Right renal pelvis (tissue), 4 donors: ENCODE measurements around the gene RASGRP2. TPM values are rescaled to one million over a fixed set of nuclear protein-coding genes. Genes with fewer than 3 reads are reported as not detected.

Source experiments
- DNase-seq, 4 donors: peaks; one replicate each; pipeline ENCODE4 v3.0.0-alpha.2; 2013; ENCODE audit warnings: low read depth in 4 of 4, low spot score in 3 of 4, missing footprints in 1 of 4
- polyA plus RNA-seq, 4 donors: library from polyadenylated mRNA; unstranded; fragments of 120-200 nt; gene quantifications; one replicate each; pipeline ENCODE4 v1.2.1, GENCODE V29; 2013; ENCODE audit not compliant: insufficient read length in 4 of 4

RASGRP2 gene
- polyA plus RNA-seq, 4 donors: 3.3 to 6.4 (median 5.4) TPM

DNA sequence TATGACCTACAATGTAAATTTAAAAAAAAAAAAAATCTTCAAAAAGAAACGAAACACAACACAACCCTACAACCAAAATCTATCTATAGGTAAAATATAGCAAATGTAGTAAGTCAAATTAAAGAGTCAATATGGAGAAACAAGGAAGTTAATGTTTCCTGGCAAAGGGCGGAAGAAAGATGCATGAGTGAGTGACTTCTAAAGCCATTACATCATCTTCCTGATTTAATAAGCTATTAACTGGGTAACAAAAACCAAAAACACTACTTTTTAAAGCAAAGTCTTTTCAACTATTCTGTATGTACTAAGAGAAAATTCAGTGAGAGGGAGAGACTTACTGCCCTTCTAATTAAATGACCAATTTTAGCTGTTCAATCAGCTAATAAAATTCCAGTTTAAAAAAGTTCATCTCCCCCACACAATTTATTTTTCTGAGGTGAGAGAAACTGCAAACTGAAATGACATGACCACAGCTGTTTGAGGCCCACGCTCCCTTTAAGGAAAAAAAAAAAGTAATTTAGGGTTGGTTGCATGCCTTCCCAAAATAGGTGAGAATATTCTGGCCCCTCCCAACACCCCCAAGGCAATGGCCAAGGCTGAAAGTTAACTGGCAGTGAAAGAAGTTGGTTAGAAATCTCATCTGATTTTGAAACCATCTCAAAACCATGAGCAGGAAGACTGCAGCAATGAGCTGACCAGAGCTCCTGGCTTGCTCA, 28.5 kb upstream of the RASGRP2 start:
- DNase-seq: no peak

GRCh38 chr11:64771861-64772260, 27.9 kb upstream of the RASGRP2 start:
- no peak for DNase-seq

DNA sequence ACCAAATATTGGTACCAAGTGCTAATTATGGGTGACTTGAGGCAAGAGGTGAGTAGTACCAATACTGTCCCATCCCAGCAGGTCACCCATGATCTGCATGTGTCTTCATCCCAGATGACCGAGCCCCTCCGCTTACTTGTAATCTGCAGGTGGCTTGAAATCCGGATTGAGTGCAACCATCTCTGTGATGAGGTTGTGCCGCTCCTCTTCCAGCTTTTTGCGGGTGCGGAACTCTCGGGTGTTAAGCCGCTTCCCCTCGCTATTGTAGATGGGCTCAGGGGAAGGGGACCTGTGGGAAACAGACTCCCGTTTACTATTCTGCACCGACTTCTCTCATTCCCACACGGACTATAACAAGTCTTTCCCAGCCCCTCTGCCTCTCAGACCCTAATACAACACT, 26.2 kb upstream of the RASGRP2 start:
- DNase-seq: no peak

GRCh38 chr11:64769283-64769682, 25.3 kb upstream of the RASGRP2 start:
- DNase-seq: no peak

DNA sequence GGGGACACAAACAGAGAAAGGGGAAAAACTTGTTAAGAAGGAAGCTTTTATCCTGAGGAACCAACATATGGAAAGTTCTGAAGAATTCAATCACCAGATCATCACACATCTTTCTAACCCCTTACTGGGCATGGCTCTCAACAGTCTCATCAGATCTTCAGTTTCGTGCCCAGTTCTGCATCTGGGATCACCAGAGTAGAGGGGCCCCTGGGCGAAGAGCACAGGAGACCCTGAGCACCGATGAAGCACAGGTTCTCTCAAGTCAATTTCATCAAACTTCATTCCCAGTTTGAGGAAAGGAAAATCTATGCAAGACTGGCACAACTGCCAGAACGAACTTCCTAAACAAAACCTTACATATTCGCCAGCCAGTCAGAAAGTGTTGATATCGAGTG, 24.4 kb upstream of the RASGRP2 start:
- no peak for DNase-seq

DNA sequence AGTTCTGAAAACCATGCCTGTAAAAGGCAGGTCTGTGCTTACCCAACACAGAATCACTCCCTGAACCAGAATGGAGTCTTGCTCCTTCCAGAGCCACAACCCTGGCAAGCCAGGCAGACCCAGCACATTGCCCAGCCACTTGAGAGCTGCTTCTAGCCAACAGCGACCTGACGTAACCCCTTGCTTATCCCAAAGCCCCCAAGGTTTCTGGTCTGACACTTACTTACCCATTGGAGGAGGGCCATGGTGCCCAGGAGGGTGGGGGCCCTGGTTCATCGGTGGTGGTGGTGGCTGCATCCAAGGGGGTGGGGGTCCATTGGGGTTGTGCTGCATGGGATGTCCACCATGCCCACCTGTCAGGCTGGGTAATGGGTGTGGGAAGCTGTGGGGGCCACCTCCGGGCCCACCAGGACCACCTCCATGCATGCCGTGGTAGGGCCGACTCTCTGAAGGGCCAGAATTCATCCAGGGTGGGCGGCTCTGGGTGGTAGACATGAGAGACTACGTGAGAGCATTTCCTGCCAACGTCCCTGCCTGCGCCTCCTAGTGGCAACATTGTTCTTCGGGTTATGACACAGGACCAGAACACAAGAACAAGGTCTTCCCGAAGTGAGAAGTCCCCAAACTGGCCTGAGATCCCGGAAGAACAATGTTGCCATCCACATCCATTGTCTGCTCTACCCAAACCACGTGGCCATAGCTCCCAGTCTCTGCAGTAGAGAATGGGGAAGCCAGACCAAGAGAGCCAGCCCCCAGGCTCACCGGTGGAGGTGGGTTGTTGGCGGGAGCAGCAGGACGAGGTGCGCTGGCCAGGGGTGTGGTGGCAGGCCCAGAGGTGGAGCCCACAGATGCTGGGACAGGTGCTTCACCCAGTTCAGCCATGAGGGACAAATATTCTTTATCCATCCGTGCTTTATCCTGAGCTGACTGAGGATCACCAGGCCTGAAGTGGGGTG, 23.7 kb upstream of the RASGRP2 start:
- no peak for DNase-seq

GRCh38 chr11:64766881-64767280, 22.9 kb upstream of the RASGRP2 start:
- DNase-seq: no peak

GRCh38 chr11:64765851-64766665, 22.1 kb upstream of the RASGRP2 start:
- DNase-seq: no peak

- no peak for DNase-seq
These were observed 21.4 kb upstream of the RASGRP2 start for GRCh38 chr11:64765291-64765850.

GRCh38 chr11:64764753-64765152, 20.8 kb upstream of the RASGRP2 start:
- no peak for DNase-seq

DNA sequence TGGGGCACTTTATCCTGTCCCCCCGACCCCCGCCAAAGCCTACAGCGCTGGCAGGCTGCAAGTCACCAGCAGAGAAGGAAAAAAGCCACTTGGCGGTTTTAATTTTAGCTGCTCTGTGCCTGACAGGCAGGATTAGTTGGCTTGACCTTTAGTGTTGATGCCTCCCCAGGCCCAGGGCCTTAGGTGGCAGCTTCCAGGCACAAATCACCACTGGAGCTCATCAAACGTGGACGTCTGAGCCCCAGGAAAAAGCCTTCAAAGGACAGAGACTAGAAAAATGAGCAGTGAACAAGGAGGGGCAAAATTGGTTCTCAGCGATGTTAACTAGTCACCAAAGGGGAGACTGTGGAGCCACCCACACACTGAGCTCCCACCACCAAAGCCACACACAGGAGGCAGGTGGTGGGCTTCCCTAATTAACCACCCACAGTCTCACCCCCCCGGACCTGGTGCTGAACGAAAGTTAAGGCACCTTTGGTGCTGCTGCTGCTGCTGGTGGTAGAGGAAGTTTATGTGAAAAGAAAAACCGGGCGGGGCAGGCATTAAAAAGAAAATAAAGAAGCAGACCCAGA, 20.2 kb upstream of the RASGRP2 start:
- DNase-seq: no peak

GRCh38 chr11:64763526-64764039, 19.6 kb upstream of the RASGRP2 start:
- DNase-seq: no peak

DNA sequence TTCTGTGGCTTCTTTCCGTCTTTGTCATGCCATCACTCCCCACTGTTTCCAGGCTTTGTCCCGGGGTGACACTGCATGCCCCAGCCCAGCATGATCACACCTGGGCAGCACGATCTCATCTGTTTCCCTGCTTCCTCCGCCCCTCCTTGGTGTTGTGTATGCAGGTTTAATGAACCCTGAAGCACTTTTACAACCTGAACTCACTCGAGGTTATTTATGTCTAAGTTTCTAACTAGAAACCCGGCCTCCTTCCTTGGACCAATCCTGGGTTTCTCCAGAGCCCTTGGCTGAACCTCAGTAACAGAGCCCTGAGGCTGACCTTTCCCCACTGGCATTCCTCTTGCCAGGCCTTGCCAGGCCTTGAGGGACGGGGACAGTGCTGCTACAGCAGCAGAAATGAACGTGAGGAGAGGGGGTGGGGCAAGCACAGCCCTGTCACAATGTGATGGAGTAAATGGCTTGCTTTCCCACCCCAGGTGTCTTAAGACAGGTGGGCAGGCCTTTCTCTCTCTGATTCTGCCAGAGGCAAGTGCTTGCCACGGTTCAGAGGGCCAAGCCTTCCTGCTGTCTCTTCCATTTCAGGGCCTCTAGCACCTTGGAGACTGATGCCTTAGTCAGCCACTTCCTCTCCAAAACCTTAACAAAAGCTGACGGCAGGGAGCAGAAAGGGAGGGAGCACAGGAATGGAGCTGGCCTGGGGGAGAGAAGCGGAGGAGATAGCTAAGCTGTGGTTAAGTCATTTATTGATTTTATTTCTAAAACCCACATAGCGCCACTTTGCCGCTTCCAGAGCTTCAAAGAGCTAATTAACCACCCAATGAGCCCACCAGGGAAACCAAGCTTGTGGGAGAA, 19.0 kb upstream of the RASGRP2 start:
- peak in 2 of 4 donors; percentile 68 to 82 for DNase-seq

- no peak for DNase-seq
These were observed 18.3 kb upstream of the RASGRP2 start for GRCh38 chr11:64762277-64762673.

- no peak for DNase-seq
These were observed 16.9 kb upstream of the RASGRP2 start for GRCh38 chr11:64760759-64761420.

GRCh38 chr11:64759722-64760719, 16.1 kb upstream of the RASGRP2 start, which contains the start of gene PYGM:
Gene PYGM, minus strand, starts transcription at chr11:64759974. Its CDS starts 76 bp downstream, at chr11:64759898.
- DNase-seq: no peak

GRCh38 chr11:64759131-64759721, 15.3 kb upstream of the RASGRP2 start:
- no peak for DNase-seq
